ENCODE data around the gene ZNF189. TPM values are rescaled to one million over a fixed set of nuclear protein-coding genes. Genes with fewer than 3 reads are reported as not detected.

The ZNF189 gene
- total RNA-seq, 4 donors from 2014 or later, result 10.2 to 12.8 (median 11.5) TPM

DNA sequence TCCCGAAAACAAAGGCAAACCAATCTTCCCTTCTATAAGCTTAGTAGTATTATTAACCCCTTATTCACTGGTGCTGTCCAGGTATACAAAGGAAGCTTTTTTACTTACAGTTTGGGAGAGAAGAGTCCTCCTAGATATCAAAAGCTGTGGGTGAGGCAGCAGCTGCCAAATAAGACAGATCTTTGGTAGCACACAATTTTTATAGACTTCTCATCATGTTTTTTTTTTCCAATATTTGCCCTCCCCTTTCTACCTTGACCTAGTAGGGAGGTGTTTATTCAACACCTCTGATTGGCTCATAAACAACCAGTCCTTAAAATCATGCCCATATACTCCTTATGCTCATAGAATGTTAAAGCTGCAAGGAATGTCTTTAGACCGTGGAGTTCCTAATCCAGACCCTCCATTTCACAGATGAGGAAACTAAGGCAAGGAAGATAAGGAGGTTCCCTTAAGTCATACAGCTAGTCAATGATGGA is 37.0 kb downstream of the ZNF189 start, which contains the start of gene ALDOB:
Gene ALDOB, minus strand, starts transcription at position 174 of the 479 bp plus-strand sequence. CDS start 4,887 bp downstream, outside the sequence.
- 59 to 63% methylated on average over 2 of the region's 2 CpGs for WGBS, 2 donors
- DNase-seq (ENCODE audit: low spot score in 2 of 2), result no peak
- TF ChIP-seq, protein P1, sequence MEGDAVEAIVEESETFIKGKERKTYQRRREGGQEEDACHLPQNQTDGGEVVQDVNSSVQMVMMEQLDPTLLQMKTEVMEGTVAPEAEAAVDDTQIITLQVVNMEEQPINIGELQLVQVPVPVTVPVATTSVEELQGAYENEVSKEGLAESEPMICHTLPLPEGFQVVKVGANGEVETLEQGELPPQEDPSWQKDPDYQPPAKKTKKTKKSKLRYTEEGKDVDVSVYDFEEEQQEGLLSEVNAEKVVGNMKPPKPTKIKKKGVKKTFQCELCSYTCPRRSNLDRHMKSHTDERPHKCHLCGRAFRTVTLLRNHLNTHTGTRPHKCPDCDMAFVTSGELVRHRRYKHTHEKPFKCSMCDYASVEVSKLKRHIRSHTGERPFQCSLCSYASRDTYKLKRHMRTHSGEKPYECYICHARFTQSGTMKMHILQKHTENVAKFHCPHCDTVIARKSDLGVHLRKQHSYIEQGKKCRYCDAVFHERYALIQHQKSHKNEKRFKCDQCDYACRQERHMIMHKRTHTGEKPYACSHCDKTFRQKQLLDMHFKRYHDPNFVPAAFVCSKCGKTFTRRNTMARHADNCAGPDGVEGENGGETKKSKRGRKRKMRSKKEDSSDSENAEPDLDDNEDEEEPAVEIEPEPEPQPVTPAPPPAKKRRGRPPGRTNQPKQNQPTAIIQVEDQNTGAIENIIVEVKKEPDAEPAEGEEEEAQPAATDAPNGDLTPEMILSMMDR (IDR thresholded peaks at IDR 0.05), result no peak
- no peak for TF ChIP-seq POLR2A (IDR thresholded peaks at IDR 0.05)
- no peak within 1 kb of the TSS for H3K4me3 ChIP-seq (ENCODE audit: low read depth, poor library complexity, severe bottlenecking)
- intact Hi-C loops (cut with DNase I; ENCODE audit: low total_unique reads), result no loop called here

DNA sequence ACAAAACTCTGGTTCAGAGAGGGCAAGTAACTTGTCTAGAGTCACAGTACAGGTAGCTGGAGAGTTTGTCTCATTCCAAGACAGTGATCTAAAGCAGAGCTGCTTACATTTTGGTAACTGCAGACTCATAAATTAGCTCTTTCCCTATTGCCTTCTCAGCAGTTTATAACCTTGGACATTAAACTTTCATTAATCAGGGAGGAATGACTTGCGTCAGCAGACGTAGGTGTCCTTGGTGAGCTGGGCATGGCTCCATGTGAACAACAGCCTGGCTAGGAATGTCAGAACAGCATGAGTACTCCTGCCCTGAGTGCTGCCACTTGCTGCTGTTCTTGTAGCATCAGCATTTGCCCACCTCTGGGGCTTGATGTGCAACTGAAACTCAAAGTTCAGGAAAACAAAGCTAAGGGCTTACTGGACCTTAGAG is 39.2 kb downstream of the ZNF189 start:
- TF ChIP-seq, protein P1 (IDR thresholded peaks at IDR 0.05), result no peak
- no peak for TF ChIP-seq POLR2A (IDR thresholded peaks at IDR 0.05)
- WGBS, 2 donors, result 49 to 62% methylated on average over 2 of the region's 2 CpGs
- no peak for DNase-seq (ENCODE audit: low spot score in 2 of 2)

DNA sequence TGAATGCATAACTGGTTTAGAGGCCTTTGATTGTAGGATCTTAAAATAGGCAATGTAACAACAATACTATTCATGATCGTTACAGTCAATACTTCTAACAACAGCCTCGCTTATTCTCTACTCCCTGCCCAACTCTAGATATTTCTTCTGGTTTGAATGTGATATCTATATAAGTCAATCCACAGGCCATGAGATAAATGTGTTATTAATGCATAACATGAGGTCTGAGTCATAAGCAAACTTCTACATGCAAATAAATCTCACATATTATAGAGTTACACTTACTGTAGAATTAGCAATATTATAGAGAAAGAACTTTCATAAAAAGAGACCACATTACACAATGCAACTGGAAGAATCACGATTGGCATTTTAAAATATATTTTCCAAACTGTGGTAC is 39.9 kb downstream of the ZNF189 start:
- TF ChIP-seq, protein P1 (IDR thresholded peaks at IDR 0.05), result no peak
- intact Hi-C loops (cut with DNase I; ENCODE audit: low total_unique reads), result no loop called here
- DNase-seq (ENCODE audit: low spot score in 2 of 2), result no peak
- no peak overlapping the region for H3K4me3 ChIP-seq (ENCODE audit: low read depth, poor library complexity, severe bottlenecking)
- 78 to 83% methylated on average over 3 of the region's 3 CpGs for WGBS, 2 donors

More for the DNA sequence above, 39.2 kb downstream of the ZNF189 start:
- no peak overlapping the region for H3K4me3 ChIP-seq (ENCODE audit: low read depth, poor library complexity, severe bottlenecking)
- intact Hi-C loops (cut with DNase I; ENCODE audit: low total_unique reads), result no loop called here

DNA sequence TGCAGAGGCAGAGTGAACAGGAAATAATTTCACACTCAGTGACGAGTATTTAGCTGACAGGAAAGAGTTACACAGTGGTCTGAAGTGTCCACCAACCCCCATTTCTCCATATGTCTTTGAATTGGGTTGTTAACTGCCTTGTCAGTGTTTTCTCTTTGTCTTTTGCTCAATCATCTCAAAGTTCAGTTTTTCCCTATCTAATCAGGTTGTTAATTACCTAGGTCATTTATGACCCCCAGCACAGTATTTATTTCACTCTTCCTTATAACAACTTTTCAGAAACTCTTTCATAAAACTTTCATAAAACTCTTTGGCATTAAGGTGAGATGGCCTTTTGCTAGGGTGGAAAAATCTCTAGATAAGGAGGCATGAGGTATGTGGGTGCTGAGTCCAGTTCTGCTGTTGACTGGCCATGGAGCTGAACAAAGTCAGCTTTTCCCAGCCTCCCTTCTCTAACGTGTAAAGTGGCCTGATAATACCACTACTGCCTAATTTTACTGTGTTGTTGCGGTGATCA is 42.1 kb downstream of the ZNF189 start:
- intact Hi-C loops (cut with DNase I; ENCODE audit: low total_unique reads), result loop anchor here (5.0 kb wide), 1 partner anchor 1567 kb away; no protein-coding TSS in a partner anchor
- TF ChIP-seq, protein P1 (IDR thresholded peaks at IDR 0.05), result no peak
- no peak for TF ChIP-seq POLR2A (IDR thresholded peaks at IDR 0.05)
- no peak overlapping the region for H3K4me3 ChIP-seq (ENCODE audit: low read depth, poor library complexity, severe bottlenecking)
- WGBS, 2 donors, result 61 to 66% methylated on average over 3 of the region's 3 CpGs
- no peak for DNase-seq (ENCODE audit: low spot score in 2 of 2)

DNA sequence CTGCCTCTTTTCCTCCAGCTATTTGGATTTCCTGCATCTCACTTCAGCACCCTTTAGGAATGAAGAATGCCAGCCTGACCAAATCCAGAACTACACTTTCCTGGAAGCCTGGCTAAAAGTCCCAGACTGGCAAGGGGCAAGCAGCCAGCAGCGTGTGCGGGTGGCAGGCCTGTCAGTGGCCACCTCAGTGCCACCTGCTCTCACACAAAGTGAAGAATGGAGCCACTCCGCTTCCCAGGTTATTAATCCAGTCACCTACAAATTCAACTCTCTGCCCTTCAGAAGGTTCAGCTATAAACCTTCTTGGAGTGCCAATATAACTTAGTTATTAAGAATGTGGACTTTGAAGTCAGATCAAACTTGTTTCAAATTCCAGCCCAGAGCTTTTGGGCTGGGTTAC is 43.7 kb downstream of the ZNF189 start:
- no peak for TF ChIP-seq POLR2A (IDR thresholded peaks at IDR 0.05)
- TF ChIP-seq, protein P1 (IDR thresholded peaks at IDR 0.05), result no peak
- intact Hi-C loops (cut with DNase I; ENCODE audit: low total_unique reads), result loop anchor here (5.0 kb wide), 1 partner anchor 1565 kb away; no protein-coding TSS in a partner anchor
- WGBS, 2 donors, result 93 to 97% methylated on average over 3 of the region's 3 CpGs
- no peak for DNase-seq (ENCODE audit: low spot score in 2 of 2)
- no peak overlapping the region for H3K4me3 ChIP-seq (ENCODE audit: low read depth, poor library complexity, severe bottlenecking)
